HEK293 (cell line): ENCODE measurements around the gene SLC6A9.

Experiments
- CTCF ChIA-PET: fragments of 350-600 bp; formaldehyde crosslinking; extraction: SDS; loops from one replicate; lab custom pipeline; 2021; ENCODE audit warnings: antibody characterized with exemption; lab: Yijun Ruan, JAX
- POLR2A ChIA-PET: fragments of 300-600 bp; formaldehyde crosslinking; extraction: SDS; loops from one replicate; lab custom pipeline; 2020; ENCODE audit warnings: antibody characterized with exemption, inconsistent platforms; lab: Yijun Ruan, JAX
- H3K27ac ChIP-seq: fragments of 200-500 bp; sonication (Bioruptor generic); 2 replicates; pipeline ENCODE4 v1.5.1; 2014; ENCODE audit warnings: low read depth, low read length, control low read depth, inconsistent platforms; ENCODE audit errors: extremely low read depth
- H3K36me3 ChIP-seq, 2 experiments: fragments of 200-500 bp in 1 of 2; sonication (Bioruptor generic) in 1 of 2; 1 replicate in 1 of 2; 2 replicates in 1 of 2; pipeline ENCODE4 v1.5.1; 2014 to 2017; ENCODE audit warnings: inconsistent platforms in 2 of 2, low read length in 2 of 2; ENCODE audit not compliant: control insufficient read depth in 2 of 2, insufficient read depth in 1 of 2
- H3K4me1 ChIP-seq: fragments of 200-500 bp; sonication (Bioruptor generic); 2 replicates; pipeline ENCODE4 v1.5.1; 2014; ENCODE audit warnings: mild to moderate bottlenecking, low read length, inconsistent platforms; ENCODE audit not compliant: control insufficient read depth, insufficient read depth
- H3K4me3 ChIP-seq: 2 replicates; pipeline ENCODE4 v1.5.1; 2011; ENCODE audit warnings: low read depth, mild to moderate bottlenecking, control low read depth, low read length, moderate library complexity
- H3K9me3 ChIP-seq: fragments of 200-500 bp; sonication (Bioruptor generic); 2 replicates; pipeline ENCODE4 v1.5.1; 2014; ENCODE audit warnings: low read depth, low read length, inconsistent platforms; ENCODE audit not compliant: control insufficient read depth, insufficient read depth
- HOXD13 ChIP-seq: sonication (generic); formaldehyde crosslinking; IDR thresholded peaks from 2 replicates; pipeline ENCODE4 v1.8.0; 2022; ENCODE audit warnings: missing genetic modification reagents, borderline replicate concordance
- KLF1 ChIP-seq: fragments of 450-650 bp; formaldehyde crosslinking; IDR thresholded peaks from 2 replicates; pipeline ENCODE4 v1.5.1; 2016; ENCODE audit warnings: missing biosample characterization, missing genetic modification characterization
- KLF9 ChIP-seq: fragments of 450-650 bp; formaldehyde crosslinking; IDR thresholded peaks from 2 replicates; pipeline ENCODE4 v1.5.1; 2016; ENCODE audit warnings: missing biosample characterization, missing genetic modification characterization, low read depth
- RBAK ChIP-seq: fragments of 450-650 bp; formaldehyde crosslinking; IDR thresholded peaks from 2 replicates; pipeline ENCODE4 v1.5.1; 2016; ENCODE audit warnings: missing biosample characterization, missing genetic modification characterization
- SP2 ChIP-seq: fragments of 450-650 bp; formaldehyde crosslinking; IDR thresholded peaks from 2 replicates; pipeline ENCODE4 v1.5.1; 2016; ENCODE audit warnings: missing biosample characterization, missing genetic modification characterization
- TSHZ1 ChIP-seq: fragments of 450-650 bp; formaldehyde crosslinking; IDR thresholded peaks from 2 replicates; pipeline ENCODE4 v1.5.1; 2016; ENCODE audit warnings: missing biosample characterization, missing genetic modification characterization, borderline replicate concordance
- ZNF2 ChIP-seq: fragments of 450-650 bp; formaldehyde crosslinking; IDR thresholded peaks from 2 replicates; pipeline ENCODE4 v1.5.1; 2016; ENCODE audit warnings: missing biosample characterization, missing genetic modification characterization
- ZNF292 ChIP-seq: fragments of 450-650 bp; formaldehyde crosslinking; IDR thresholded peaks from 2 replicates; pipeline ENCODE4 v1.5.1; 2016; ENCODE audit warnings: low read depth, missing biosample characterization, missing genetic modification characterization, borderline replicate concordance
- ZNF341 ChIP-seq: fragments of 450-650 bp; formaldehyde crosslinking; IDR thresholded peaks from 2 replicates; pipeline ENCODE4; 2016; ENCODE audit warnings: low read depth, missing biosample characterization, missing genetic modification characterization
- ZNF423 ChIP-seq: fragments of 450-650 bp; formaldehyde crosslinking; IDR thresholded peaks from 2 replicates; pipeline ENCODE4 v1.5.1; 2016; ENCODE audit warnings: missing biosample characterization, missing genetic modification characterization
- ZNF555 ChIP-seq: fragments of 450-650 bp; formaldehyde crosslinking; conservative IDR thresholded peaks from 2 replicates; pipeline ENCODE4 v1.5.1; 2017; ENCODE audit warnings: missing biosample characterization, mild to moderate bottlenecking, missing genetic modification characterization, inconsistent platforms
- ZNF626 ChIP-seq: fragments of 450-650 bp; sonication (Bioruptor Pico); formaldehyde crosslinking; IDR thresholded peaks from 2 replicates; pipeline ENCODE4 v1.5.1; 2018; ENCODE audit warnings: missing biosample characterization, missing genetic modification characterization, inconsistent platforms
- ZNF677 ChIP-seq: fragments of 450-650 bp; IDR thresholded peaks from 2 replicates; pipeline ENCODE4 v1.5.0; 2018; ENCODE audit warnings: missing biosample characterization, mild to moderate bottlenecking, missing genetic modification characterization, moderate library complexity
- ZNF747 ChIP-seq: fragments of 450-650 bp; formaldehyde crosslinking; IDR thresholded peaks from 2 replicates; pipeline ENCODE4 v1.5.1; 2016; ENCODE audit warnings: missing biosample characterization, missing genetic modification characterization
- ZNF777 ChIP-seq: fragments of 450-650 bp; formaldehyde crosslinking; IDR thresholded peaks from 2 replicates; pipeline ENCODE4 v1.5.1; 2017; ENCODE audit warnings: missing biosample characterization, missing genetic modification characterization, borderline replicate concordance
- TF ChIP-seq, protein P1 (sequence below): fragments of 450-650 bp; formaldehyde crosslinking; IDR thresholded peaks from 2 replicates; pipeline ENCODE4 v1.5.1; 2017; ENCODE audit warnings: missing biosample characterization, missing genetic modification characterization

Gene SLC6A9

GRCh38 chr1:44024903-44025525 lies 6.2 kb downstream of the SLC6A9 start:
- Histone ChIP-seq H3K4me1 (no peaks in the 10 kb centered on the region), H3K27ac (no peak overlapping the region), H3K9me3 (no peaks in the 10 kb centered on the region), H3K36me3 (no peaks in the 10 kb centered on the region), H3K4me3 (no peak overlapping the region)
- TF ChIP-seq KLF9 (tag by site-specific recombination): no peak
- POLR2A ChIA-PET: no interaction called here
- CTCF ChIA-PET: interaction anchor here (0.7 to 2.9 kb wide), 3 partner anchors 11 to 90 kb away, joined by 4 to 14 read pairs (median 4); no protein-coding TSS in a partner anchor

DNA sequence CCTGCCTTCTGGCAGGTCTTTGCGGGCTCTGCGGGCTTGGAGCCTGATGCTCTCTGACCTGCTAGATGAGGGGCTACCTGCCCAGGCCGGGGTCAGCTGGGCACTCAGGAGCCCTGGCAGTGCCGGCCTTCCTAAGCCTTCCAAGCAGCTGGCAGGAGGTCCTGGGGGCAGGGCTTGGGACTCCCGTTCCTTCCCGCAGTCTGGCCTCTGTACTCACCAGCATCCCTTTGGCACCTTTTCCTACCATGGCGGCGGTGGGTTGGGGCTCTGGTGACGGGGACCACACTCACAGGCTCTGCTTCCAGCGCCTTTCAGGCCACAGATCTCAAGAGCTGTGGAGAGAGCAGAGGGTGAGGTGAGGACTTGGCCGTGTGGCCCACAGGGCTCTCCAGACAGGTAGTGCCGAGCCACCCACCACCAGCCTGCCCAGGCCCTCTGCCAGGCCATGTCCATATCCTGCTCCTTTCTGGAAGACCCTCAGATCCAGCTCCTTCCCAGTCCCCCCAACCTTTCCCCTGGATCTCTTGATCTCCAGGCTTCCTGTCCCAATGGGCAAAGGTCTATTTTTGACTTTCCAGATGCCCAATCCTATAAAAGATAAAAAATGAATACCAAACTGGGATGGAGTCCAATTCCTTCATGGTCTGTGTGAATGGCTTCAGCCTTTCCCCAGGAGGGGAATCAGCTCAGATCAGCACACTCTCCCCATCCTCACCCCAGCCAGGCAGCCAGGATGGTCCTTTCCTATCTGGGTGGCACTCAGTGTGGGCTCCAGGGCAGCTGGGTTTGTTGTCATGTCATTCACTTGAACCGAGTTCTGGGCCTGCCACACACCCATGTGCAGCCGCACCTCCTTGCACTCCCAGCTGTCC lies 7.0 kb downstream of the SLC6A9 start:
- CTCF ChIA-PET: interaction anchor here (0.7 to 1.1 kb wide), 3 partner anchors 12 to 89 kb away, joined by 4 to 8 read pairs (median 4); no protein-coding TSS in a partner anchor
- no peaks in the 10 kb centered on the region for H3K9me3 ChIP-seq

DNA sequence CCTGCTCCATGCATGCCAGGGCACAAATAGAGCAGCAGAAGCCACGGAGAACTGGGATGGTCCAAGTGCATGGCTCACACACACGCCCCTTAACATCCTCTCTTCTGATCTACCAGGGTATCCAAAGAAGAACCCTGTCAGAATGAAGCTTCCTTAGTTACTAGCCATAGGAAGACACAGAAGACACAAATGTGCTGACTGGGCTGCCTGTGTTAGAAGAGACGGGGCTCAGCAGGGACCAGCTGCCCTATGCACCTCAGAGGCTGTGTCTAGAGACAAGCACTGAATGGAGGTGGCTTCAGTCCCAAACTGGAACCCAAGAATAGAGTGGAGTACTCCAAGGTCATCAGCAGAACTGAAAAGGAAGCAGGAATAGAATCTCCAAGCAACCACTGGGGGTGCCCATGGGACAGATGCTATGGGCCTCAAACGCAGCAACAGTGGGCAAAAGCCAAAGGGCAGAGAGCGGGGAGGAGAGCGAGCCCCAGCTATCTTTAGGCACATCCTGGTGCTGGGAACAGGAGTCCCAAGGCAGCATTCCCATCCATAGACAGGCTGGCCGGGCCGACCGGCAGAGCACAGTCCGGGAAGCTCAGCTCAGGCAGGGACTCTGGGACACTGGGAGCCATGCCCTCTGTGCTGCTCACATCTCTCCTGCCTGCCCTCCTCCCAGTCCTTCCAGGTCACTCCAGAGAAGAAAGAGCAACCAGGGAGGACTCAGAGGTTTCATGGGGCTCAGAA lies 9.5 kb downstream of the SLC6A9 start:
- POLR2A ChIA-PET: interaction anchor here (0.6 kb wide), 1 partner anchor 1657 kb away, joined by 3 read pairs; no protein-coding TSS in a partner anchor
- H3K4me1 ChIP-seq: no peaks in the 10 kb centered on the region
- no peaks in the 10 kb centered on the region for H3K9me3 ChIP-seq
- CTCF ChIA-PET: interaction anchor here (0.5 to 1.4 kb wide), 5 partner anchors 15 to 709 kb away, joined by 3 to 4 read pairs (median 3); no protein-coding TSS in a partner anchor
- TF ChIP-seq TSHZ1 (tag by site-specific recombination): no peak
- no peak for TF ChIP-seq KLF1
- TF ChIP-seq ZNF555 (tag by site-specific recombination): no peak
- TF ChIP-seq, protein P1, sequence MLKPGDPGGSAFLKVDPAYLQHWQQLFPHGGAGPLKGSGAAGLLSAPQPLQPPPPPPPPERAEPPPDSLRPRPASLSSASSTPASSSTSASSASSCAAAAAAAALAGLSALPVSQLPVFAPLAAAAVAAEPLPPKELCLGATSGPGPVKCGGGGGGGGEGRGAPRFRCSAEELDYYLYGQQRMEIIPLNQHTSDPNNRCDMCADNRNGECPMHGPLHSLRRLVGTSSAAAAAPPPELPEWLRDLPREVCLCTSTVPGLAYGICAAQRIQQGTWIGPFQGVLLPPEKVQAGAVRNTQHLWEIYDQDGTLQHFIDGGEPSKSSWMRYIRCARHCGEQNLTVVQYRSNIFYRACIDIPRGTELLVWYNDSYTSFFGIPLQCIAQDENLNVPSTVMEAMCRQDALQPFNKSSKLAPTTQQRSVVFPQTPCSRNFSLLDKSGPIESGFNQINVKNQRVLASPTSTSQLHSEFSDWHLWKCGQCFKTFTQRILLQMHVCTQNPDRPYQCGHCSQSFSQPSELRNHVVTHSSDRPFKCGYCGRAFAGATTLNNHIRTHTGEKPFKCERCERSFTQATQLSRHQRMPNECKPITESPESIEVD (tag by site-specific recombination): no peak
- no peak for TF ChIP-seq ZNF626 (tag by site-specific recombination)
- no peak for TF ChIP-seq HOXD13 (CRISPR knock-in tag)
- no peak for TF ChIP-seq ZNF677 (tag by site-specific recombination)
- no peak for TF ChIP-seq ZNF747
- no peak for TF ChIP-seq ZNF2
- no peak for TF ChIP-seq ZNF341
- no peak for TF ChIP-seq ZNF292 (tag by site-specific recombination)
- TF ChIP-seq SP2 (tag by site-specific recombination): no peak
- no peak for TF ChIP-seq RBAK (tag by site-specific recombination)
- no peak for TF ChIP-seq KLF9 (tag by site-specific recombination)
- no peak for TF ChIP-seq ZNF423 (tag by site-specific recombination)
- H3K4me3 ChIP-seq: no peak overlapping the region
- H3K27ac ChIP-seq: no peak overlapping the region
- H3K36me3 ChIP-seq: no peaks in the 10 kb centered on the region

More for the DNA sequence above, 7.0 kb downstream of the SLC6A9 start:
- POLR2A ChIA-PET: no interaction called here
- H3K36me3 ChIP-seq: no peaks in the 10 kb centered on the region
- no peak overlapping the region for H3K4me3 ChIP-seq
- H3K27ac ChIP-seq: no peak overlapping the region
- no peaks in the 10 kb centered on the region for H3K4me1 ChIP-seq
- TF ChIP-seq ZNF777: no peak
